Activated T-cell treated with anti-CD3 and anti-CD28 coated beads, Interleukin-2, amount 50 U/mL, for 1 hour (primary cell): ENCODE results near the gene C5orf46.

Source experiments
- DNase-seq: peaks from one replicate; pipeline ENCODE4 v3.0.0-alpha.2; 2020

Gene C5orf46

GRCh38 chr5:147857302-147858129 is 48.8 kb downstream of the C5orf46 start:
- DNase-seq: no peak

DNA sequence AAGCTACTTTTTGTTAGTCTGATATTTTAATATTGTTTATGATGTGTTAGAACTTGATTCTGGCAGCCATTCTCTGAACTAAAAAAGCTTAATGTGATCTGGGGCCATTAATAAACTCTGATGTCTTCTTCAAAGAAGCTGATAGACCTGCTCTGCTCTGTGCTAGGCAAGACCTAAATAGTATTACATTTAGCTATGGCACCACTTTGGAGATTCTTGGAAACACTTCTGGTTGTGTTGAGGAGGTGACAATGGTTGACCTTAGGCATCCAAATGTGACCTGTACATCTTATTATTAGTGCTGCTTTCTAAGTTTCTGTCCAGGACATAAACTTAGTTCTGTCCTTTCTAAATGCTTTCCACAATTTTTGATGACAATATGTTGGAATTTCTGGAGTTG is 49.5 kb downstream of the C5orf46 start:
- no peak for DNase-seq

DNA sequence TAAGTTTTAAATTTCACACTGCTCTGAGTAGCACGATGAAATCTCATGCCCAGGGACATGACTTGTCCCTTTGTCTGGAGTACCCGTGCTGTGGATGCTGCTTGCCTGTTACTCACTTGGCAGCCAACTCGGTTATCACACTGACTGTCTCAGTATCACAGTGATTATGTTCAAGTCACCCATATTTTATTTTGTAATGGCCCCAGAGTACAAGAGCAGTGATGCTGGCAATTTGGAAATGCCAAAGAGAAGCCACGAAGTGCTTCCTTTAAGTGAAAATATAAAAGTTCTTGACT is 50.6 kb downstream of the C5orf46 start:
- no peak for DNase-seq

GRCh38 chr5:147854894-147855773 is 51.2 kb downstream of the C5orf46 start:
- DNase-seq: no peak

- DNase-seq: no peak
Observed at GRCh38 chr5:147854331-147854730, 52.0 kb downstream of the C5orf46 start.

GRCh38 chr5:147853372-147853987 is 52.9 kb downstream of the C5orf46 start:
- DNase-seq: no peak

GRCh38 chr5:147852365-147852764 is 54.0 kb downstream of the C5orf46 start:
- no peak for DNase-seq

- no peak for DNase-seq
Observed at GRCh38 chr5:147851578-147851977, 54.8 kb downstream of the C5orf46 start.

- DNase-seq: no peak
Observed at GRCh38 chr5:147849226-147849625, 57.1 kb downstream of the C5orf46 start.

- DNase-seq: no peak
Observed at GRCh38 chr5:147845618-147846017, 60.7 kb downstream of the C5orf46 start.

GRCh38 chr5:147844846-147845245 is 61.5 kb downstream of the C5orf46 start:
- no peak for DNase-seq

DNA sequence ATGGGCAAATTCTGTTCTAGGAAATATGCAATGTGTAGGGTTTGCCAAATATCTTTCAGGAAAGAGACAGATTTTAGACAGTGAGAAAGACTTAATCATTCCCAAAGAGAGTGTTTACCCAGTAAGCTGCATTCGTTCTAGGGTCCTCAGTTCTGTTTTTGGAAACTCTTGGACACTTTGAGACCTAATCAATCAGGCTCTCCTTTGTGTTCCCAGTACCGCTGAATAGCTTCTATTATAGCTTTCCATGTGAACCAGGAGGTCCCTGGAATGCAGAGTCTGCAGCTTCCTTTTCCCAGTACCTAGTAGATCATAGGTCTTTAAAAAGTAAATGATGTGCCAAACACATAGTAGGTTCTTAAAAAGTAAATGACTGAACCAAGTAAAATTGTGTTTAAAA is 63.5 kb downstream of the C5orf46 start:
- DNase-seq: no peak
